Tibial nerve (tissue), 4 donors: ENCODE data around the gene IFI16. TPM values are rescaled to one million over a fixed set of nuclear protein-coding genes. Genes with fewer than 3 reads are reported as not detected.
"Not testable (repeated sequence)": the region's sequence is repeated elsewhere in the genome, so short reads cannot be mapped to it uniquely, and the experiment has no call there.

Source experiments
- DNase-seq, 2 donors: peaks; one replicate each; pipeline ENCODE4 v3.0.0-alpha.2; 2019; ENCODE audit warnings: low spot score in 2 of 2
- H3K27ac ChIP-seq, 4 donors: fragments of 200-600 bp; sonication (generic) in 3 of 4; one replicate each; pipeline ENCODE4 v1.5.1; 2017 to 2019; ENCODE audit warnings: mild to moderate bottlenecking in 1 of 4
- H3K27me3 ChIP-seq, 2 donors: fragments of 200-600 bp; sonication (generic) in 1 of 2; one replicate each; pipeline versions ENCODE4 v1.5.1 to v1.6.0; 2017 to 2019
- H3K36me3 ChIP-seq, 3 donors: fragments of 200-600 bp; sonication (generic); one replicate each; pipeline ENCODE4 v1.5.1; 2018 to 2019
- H3K4me1 ChIP-seq, 4 donors: fragments of 200-600 bp; sonication (generic) in 3 of 4; one replicate each; pipeline ENCODE4 v1.5.1; 2017 to 2019
- H3K4me3 ChIP-seq, 4 donors: fragments of 200-600 bp; sonication (generic) in 3 of 4; one replicate each; pipeline ENCODE4 v1.5.1; 2017 to 2019; ENCODE audit warnings: mild to moderate bottlenecking in 1 of 4, moderate library complexity in 1 of 4
- H3K9me3 ChIP-seq, 4 donors: fragments of 200-600 bp; sonication (generic) in 3 of 4; one replicate each; pipeline ENCODE4 v1.5.1; 2017 to 2019
- CTCF ChIP-seq, 5 experiments: fragments of 200-600 bp in 3 of 5; fragments of 450-650 bp in 2 of 5; sonication (generic) in 3 of 5; IDR thresholded peaks; one replicate each; pipeline ENCODE4 v1.5.1; 2016 to 2019; ENCODE audit warnings: antibody characterized with exemption in 5 of 5, mild to moderate bottlenecking in 3 of 5, moderate library complexity in 2 of 5
- EP300 ChIP-seq, 2 donors: sonication (generic); formaldehyde crosslinking; IDR thresholded peaks; one replicate each; pipeline ENCODE4 v1.6.1; 2017; ENCODE audit warnings: antibody characterized with exemption in 2 of 2, mild to moderate bottlenecking in 1 of 2
- POLR2A ChIP-seq, 2 donors: fragments of 450-650 bp; IDR thresholded peaks; one replicate each; pipeline ENCODE4 v1.6.1; 2017; ENCODE audit warnings: antibody characterized with exemption in 2 of 2, mild to moderate bottlenecking in 2 of 2, moderate library complexity in 2 of 2
- WGBS, 2 donors: methylation state at CpG; one replicate each; pipeline ENCODE4 v1.1.5; 2018; 5-methylcytosine and 5-hydroxymethylcytosine counted together
- total RNA-seq, 4 donors: library from RNA; depleted of rRNA; stranded (reverse); fragments of >200 nt; gene quantifications; one replicate each; pipeline ENCODE4 v1.1.0, GENCODE V29; 2016

IFI16 gene
- total RNA-seq, 4 donors from 2014 or later: 63.2 to 121 (median 108) TPM

- H3K27me3 ChIP-seq: no peaks in the 10 kb centered on the region
- peaks cover 0 to 73% (median 46%) of the 10 kb centered on the region in 4 donors for H3K4me1 ChIP-seq
- TF ChIP-seq CTCF (IDR thresholded peaks at IDR 0.05): no peak
- TF ChIP-seq POLR2A (IDR thresholded peaks at IDR 0.05): no peak
- TF ChIP-seq EP300 (IDR thresholded peaks at IDR 0.05): no peak
- no peak for DNase-seq
- no peaks in the 10 kb centered on the region for H3K36me3 ChIP-seq
- no peak overlapping the region for H3K4me3 ChIP-seq
- H3K9me3 ChIP-seq: no peaks in the 10 kb centered on the region
- H3K27ac ChIP-seq: peak overlapping the region in 3 of 4 donors; percentile 57 to 71 (median 68)
Observed at GRCh38 chr1:159005161-159005560, 4.5 kb upstream of the IFI16 start.

GRCh38 chr1:159005676-159006075 is 4.0 kb upstream of the IFI16 start:
- H3K4me1 ChIP-seq: peaks cover 0 to 73% (median 46%) of the 10 kb centered on the region in 4 donors
- no peaks in the 10 kb centered on the region for H3K36me3 ChIP-seq
- H3K27me3 ChIP-seq: no peaks in the 10 kb centered on the region
- no peak for DNase-seq
- H3K9me3 ChIP-seq: no peaks in the 10 kb centered on the region
- 36 to 40% methylated on average over 6 of the region's 6 CpGs for WGBS, 2 donors
- TF ChIP-seq POLR2A (IDR thresholded peaks at IDR 0.05): no peak
- peak in 1 of 2 donors; percentile 50 for TF ChIP-seq EP300 (IDR thresholded peaks at IDR 0.05)
- no peak for TF ChIP-seq CTCF (IDR thresholded peaks at IDR 0.05)
- no peak overlapping the region for H3K4me3 ChIP-seq
- peak overlapping the region in 3 of 4 donors; percentile 57 to 71 (median 68) for H3K27ac ChIP-seq

GRCh38 chr1:159006210-159006807 is 3.4 kb upstream of the IFI16 start:
- not testable (repeated sequence) for DNase-seq, H3K4me3 ChIP-seq, H3K27me3 ChIP-seq, H3K9me3 ChIP-seq, H3K36me3 ChIP-seq
- 71 to 76% methylated on average over 11 of the region's 11 CpGs for WGBS, 2 donors
- H3K27ac ChIP-seq: peak overlapping the region in 2 of 4 donors; percentile 57 to 71
- H3K4me1 ChIP-seq: peaks cover 0 to 68% (median 44%) of the 10 kb centered on the region in 4 donors

- H3K4me3 ChIP-seq: no peak overlapping the region
- no peaks in the 10 kb centered on the region for H3K9me3 ChIP-seq
- H3K27me3 ChIP-seq: no peaks in the 10 kb centered on the region
- DNase-seq: no peak
- TF ChIP-seq EP300 (IDR thresholded peaks at IDR 0.05) (no peak), CTCF (IDR thresholded peaks at IDR 0.05) (no peak), POLR2A (IDR thresholded peaks at IDR 0.05) (no peak)
- no peaks in the 10 kb centered on the region for H3K36me3 ChIP-seq
- peak overlapping the region in 2 of 4 donors; percentile 3 to 98 for H3K27ac ChIP-seq
- H3K4me1 ChIP-seq: peaks cover 0 to 65% (median 30%) of the 10 kb centered on the region in 4 donors
Observed at GRCh38 chr1:159007726-159008125, 2.0 kb upstream of the IFI16 start.

- 50 to 53% methylated on average over 4 of the region's 4 CpGs for WGBS, 2 donors
- H3K27me3 ChIP-seq: no peaks in the 10 kb centered on the region
- DNase-seq: no peak
- peak overlapping the region in 1 of 4 donors; percentile 59 for H3K4me3 ChIP-seq
- no peaks in the 10 kb centered on the region for H3K9me3 ChIP-seq
- no peaks in the 10 kb centered on the region for H3K36me3 ChIP-seq
- H3K4me1 ChIP-seq: peaks cover 0 to 70% (median 31%) of the 10 kb centered on the region in 4 donors
- peak overlapping the region in 3 of 4 donors; percentile 87 to 98 (median 94) for H3K27ac ChIP-seq
- no peak for TF ChIP-seq EP300 (IDR thresholded peaks at IDR 0.05)
Observed at GRCh38 chr1:159008744-159009188, 941 bp upstream of the IFI16 start.

- H3K27me3 ChIP-seq: no peaks in the 10 kb centered on the region
- peaks cover 0 to 75% (median 32%) of the 10 kb centered on the region in 4 donors for H3K4me1 ChIP-seq
- no peaks in the 10 kb centered on the region for H3K9me3 ChIP-seq
- H3K36me3 ChIP-seq: no peaks in the 10 kb centered on the region
- WGBS, 2 donors: 54 to 55% methylated on average over 2 of the region's 2 CpGs
- no peak for DNase-seq
- H3K4me3 ChIP-seq: peak overlapping the region; percentile 45 to 62 (median 52)
- peak overlapping the region; percentile 78 to 98 (median 90) for H3K27ac ChIP-seq
- no peak for TF ChIP-seq CTCF (IDR thresholded peaks at IDR 0.05)
- TF ChIP-seq EP300 (IDR thresholded peaks at IDR 0.05): no peak
- no peak for TF ChIP-seq POLR2A (IDR thresholded peaks at IDR 0.05)
Observed at GRCh38 chr1:159009287-159009686, 420 bp upstream of the IFI16 start.
